GM18520 (cell line): ENCODE measurements around the gene YEATS2.
"Not testable (repeated sequence)": the region's sequence is repeated elsewhere in the genome, so short reads cannot be mapped to it uniquely, and the experiment has no call there.

Experiments used
- ATAC-seq: cut with Tn5 transposase; IDR thresholded peaks from one replicate; pipeline ENCODE4 v1.9.1; 2021; ENCODE audit not compliant: unreplicated experiment

The YEATS2 gene

GRCh38 chr3:183775781-183776180 is 78.2 kb downstream of the YEATS2 start:
- ATAC-seq = no peak

- not testable (repeated sequence) for ATAC-seq
These were observed 78.9 kb downstream of the YEATS2 start for GRCh38 chr3:183776451-183776850.

- no peak for ATAC-seq
These were observed 79.5 kb downstream of the YEATS2 start for GRCh38 chr3:183777016-183777618.

- ATAC-seq = no peak
These were observed 82.4 kb downstream of the YEATS2 start for GRCh38 chr3:183779896-183780465.

DNA sequence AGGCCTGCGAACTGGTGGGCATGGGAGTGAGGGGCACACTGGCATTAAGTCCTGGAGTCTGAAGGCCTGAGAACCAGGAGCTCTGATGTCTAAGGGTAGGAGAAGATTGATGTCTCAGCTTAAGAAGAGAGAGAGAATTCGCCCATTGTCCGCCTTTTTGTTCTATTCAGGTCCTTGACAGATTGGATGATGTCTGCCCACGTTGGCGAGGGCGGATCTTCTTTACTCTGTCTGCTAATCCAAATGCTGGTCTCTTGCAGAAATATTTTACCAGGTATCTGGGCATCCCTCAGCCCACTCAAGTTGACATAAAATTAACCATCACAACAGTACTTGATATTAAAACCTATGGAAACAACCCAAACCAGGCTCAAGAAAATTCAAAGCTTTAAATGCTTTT is 83.6 kb downstream of the YEATS2 start:
- ATAC-seq = no peak

DNA sequence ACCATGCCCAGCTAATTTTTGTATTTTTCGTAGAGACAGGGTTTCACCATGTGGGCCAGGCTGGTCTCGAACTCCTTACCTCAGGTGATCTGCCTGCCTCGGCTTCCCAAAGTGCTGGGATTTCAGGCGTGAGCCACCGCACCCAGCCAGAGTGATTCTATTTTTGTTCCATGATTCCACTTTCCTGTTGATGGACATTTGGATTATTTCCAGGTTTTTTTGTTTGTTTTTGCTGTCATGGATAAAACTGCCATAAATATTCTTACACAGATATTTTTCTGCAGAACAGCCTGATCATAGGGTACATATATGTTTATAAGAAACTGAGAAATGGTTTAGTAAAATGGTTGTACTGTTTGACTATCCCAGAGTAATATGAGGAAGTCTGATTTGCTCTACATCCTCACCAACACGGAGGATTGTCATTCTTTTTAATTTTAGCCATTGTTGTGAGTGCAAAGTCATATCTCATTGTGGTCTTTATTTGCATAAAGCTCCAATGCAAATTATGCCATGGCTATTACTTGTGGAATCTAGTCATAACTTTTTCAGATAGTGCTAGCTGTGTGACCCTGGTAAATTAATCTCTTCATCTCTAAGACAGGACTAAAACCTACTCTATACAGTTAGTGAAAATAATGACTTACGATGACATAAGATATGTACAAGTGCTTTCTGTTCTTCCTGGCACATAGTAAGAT is 85.1 kb downstream of the YEATS2 start:
- ATAC-seq = no peak

DNA sequence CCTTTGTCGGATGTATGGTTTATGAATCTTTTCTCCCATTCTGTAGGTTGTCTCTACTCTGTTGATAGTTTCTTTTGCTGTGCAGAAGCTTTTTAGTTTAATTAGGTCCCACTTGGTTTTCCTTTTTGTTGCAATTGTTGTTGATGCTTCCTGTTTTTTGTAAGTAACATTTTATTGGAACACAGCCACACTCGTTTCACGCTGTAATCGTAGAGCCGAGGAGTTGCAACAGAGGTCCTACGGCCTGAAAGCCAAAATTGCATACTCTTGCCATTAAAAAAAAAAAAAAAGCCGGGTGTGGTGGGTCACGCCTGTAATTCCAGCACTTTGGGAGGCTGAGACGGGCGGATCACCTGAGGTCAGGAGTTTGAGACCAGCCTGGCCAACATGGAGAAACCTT is 86.9 kb downstream of the YEATS2 start:
- not testable (repeated sequence) for ATAC-seq

DNA sequence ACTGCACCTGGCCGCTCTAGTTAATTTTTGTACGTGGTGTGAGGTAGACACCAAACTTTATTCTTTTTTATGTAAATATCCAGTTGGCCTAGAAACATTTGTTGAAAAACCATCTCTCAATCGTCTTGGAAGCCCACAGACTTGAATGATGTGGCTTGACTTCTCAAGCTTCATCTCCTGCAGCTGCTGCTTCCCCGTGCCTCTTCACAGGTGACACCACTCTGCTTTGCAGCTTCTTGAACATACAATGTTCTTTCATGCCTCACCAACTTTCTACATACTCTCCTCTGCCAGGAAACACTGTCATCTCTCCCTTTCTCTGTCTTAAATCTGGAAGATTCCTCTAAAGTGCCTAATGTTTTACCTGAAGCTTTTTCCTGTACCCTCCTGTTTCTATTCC is 92.2 kb downstream of the YEATS2 start:
- ATAC-seq = no peak

DNA sequence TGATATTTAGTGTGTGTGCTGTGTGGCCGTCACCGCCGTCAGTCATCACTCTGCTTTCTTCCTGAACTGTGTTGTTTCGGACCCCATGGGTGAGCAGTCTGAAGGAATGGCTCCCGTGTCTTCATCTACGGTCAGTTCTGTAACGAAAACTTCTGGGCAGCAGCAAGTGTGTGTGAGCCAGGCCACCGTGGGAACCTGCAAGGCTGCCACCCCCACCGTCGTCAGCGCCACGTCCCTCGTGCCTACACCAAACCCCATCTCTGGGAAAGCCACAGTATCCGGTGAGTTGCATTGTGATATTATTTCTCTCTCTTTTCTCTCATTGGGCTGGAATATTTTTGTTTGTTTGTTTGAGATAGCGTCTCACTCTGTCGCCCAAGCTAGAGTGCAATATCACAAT is 93.1 kb downstream of the YEATS2 start:
- ATAC-seq = no peak

DNA sequence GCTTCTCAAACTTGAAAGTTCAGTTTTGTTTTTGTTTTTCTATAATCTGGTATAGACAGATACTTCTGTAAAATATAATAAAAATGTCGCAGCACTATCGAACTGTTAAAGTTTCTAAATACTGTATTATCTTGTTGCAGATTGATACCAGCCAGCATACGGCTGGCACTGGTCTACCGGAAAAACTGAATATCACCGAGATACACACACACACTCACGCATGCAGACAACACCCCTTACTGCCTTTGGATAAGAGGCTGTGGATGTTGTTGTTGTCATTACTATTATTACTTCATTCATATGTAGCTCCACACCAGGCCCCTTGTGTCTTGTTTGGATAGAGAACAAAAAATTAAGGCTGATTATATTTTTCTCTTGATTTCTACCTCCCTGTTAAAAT is 95.4 kb downstream of the YEATS2 start:
- ATAC-seq = no peak

GRCh38 chr3:183794452-183794851 is 96.9 kb downstream of the YEATS2 start:
- ATAC-seq = no peak

- ATAC-seq = no peak
These were observed 98.8 kb downstream of the YEATS2 start for GRCh38 chr3:183796372-183796771.

- ATAC-seq = no peak
These were observed 100.4 kb downstream of the YEATS2 start for GRCh38 chr3:183797996-183798395.

GRCh38 chr3:183799461-183799860 is 101.9 kb downstream of the YEATS2 start:
- no peak for ATAC-seq

- no peak for ATAC-seq
These were observed 102.8 kb downstream of the YEATS2 start for GRCh38 chr3:183800243-183800863.

- no peak for ATAC-seq
These were observed 104.0 kb downstream of the YEATS2 start for GRCh38 chr3:183801601-183802000.

DNA sequence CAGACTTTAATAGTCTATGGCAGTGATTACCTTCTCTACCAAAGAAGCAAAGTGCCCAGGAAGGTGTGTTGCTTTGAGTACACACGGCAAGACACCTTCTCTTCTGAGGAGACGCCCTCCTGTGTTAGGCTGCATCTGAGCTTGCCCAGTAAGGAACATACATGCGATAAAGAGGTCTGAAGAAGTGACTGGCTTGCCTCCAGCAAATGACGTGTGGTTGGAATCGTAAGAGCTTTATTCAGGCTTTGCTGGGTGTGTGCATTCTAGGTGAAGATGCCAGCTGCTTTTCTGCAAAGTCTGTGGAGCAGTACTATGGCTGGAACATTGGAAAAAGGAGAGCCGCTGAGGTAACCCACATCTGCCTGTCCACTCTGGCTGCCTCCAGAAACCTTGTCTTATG is 105.4 kb downstream of the YEATS2 start:
- ATAC-seq = no peak

DNA sequence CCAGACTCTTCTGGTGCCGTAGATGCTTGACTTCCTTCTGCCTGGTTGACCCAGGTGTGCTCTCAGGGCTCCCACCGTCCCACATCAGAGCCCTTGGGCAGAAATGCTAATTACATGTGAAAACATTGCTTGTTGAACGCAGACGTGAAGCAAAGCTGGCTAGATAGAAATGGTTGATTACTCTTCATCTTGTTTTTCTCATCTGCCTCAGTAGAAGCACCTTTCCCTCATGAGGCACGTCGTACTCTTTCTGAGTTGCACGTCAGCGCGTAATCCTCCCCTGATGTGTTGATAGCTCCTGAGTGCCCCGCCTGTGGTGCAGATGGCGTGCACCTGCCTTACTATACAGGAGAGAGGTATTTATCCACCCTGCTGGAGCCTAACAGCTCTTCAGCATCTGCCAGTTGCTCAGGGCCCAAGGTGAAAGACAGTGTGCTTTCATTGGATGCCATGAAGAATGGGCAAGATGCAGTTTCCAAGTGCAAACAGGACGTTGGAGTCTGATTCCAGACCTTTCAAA is 109.7 kb downstream of the YEATS2 start:
- no peak for ATAC-seq

- no peak for ATAC-seq
These were observed 110.3 kb downstream of the YEATS2 start for GRCh38 chr3:183807881-183808280.

DNA sequence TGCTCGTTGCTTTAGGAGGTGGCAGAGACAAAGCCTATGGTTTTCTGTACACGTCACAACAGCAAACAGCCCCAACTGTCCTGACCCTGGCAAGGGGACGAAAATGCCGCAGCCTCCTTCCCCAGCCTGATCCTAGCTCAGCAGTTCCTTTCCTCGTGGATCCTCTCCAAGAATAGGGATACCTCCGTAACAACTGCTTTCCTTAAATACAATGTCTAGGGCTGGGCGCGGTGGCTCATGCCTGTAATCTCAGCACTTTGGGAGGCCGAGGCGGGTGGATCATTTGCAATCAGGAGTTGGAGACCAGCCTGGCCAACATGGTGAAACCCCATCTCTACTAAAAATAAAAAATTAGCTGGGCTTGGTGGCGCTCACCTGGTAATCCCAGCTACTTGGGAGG is 110.8 kb downstream of the YEATS2 start:
- ATAC-seq = no peak

- ATAC-seq = no peak
These were observed 111.7 kb downstream of the YEATS2 start for GRCh38 chr3:183809270-183809669.
